Muscle layer of duodenum (tissue), 2 donors: Measurements from ENCODE around the gene ASCL5.
A peak's percentile ranks its signal among the peaks of the same experiment; 100 is the strongest.

Experiments used
- H3K27ac ChIP-seq: one replicate; pipeline ENCODE4 v1.7.0; 2013; ENCODE audit warnings: mild to moderate bottlenecking, low read length
- H3K27me3 ChIP-seq: one replicate; pipeline ENCODE4 v1.7.0; 2013; ENCODE audit warnings: low read depth, mild to moderate bottlenecking, control low read depth, low read length
- H3K36me3 ChIP-seq, 2 donors: one replicate each; pipeline ENCODE4 v1.7.0; 2013; ENCODE audit warnings: low read length in 2 of 2, control low read depth in 1 of 2, mild to moderate bottlenecking in 1 of 2; ENCODE audit not compliant: insufficient read depth in 2 of 2, control insufficient read depth in 1 of 2
- H3K4me1 ChIP-seq, 2 donors: one replicate each; pipeline ENCODE4 v1.7.0; 2013; ENCODE audit warnings: low read length in 2 of 2, mild to moderate bottlenecking in 2 of 2, control low read depth in 1 of 2, moderate library complexity in 1 of 2; ENCODE audit not compliant: insufficient read depth in 2 of 2, control insufficient read depth in 1 of 2
- H3K4me3 ChIP-seq, 2 donors: one replicate each; pipeline ENCODE4 v1.7.0; 2013; ENCODE audit warnings: low read length in 2 of 2, low read depth in 1 of 2, mild to moderate bottlenecking in 1 of 2
- H3K9me3 ChIP-seq, 2 donors: one replicate each; pipeline ENCODE4 v1.7.0; 2013; ENCODE audit warnings: low read length in 2 of 2, control low read depth in 1 of 2, mild to moderate bottlenecking in 1 of 2; ENCODE audit not compliant: control insufficient read depth in 1 of 2
- donor health status: healthy.

The ASCL5 gene

DNA sequence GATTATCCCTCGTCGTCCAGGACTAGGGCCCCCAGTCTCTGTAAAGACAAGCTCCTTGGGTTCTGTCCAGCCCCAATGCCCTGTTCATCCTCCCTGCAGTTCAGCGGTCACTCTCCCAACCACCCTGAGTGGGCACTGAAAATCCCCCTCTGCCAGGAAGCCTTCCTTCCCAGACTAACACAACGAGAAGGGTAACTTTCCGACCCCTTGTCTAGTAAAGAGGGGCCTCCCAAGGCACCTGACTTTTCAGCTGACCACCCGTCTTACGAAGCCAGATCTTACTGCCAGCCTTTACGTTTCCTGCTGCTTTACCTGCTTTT, 13.9 kb upstream of the ASCL5 start:
- Histone ChIP-seq H3K9me3 (no peaks in the 10 kb centered on the region), H3K36me3 (peaks cover 50 to 74% of the 10 kb centered on the region in 2 donors), H3K27ac (no peak overlapping the region), H3K4me1 (peaks cover 3 to 22% of the 10 kb centered on the region in 2 donors), H3K4me3 (no peak overlapping the region), H3K27me3 (no peaks in the 10 kb centered on the region)

GRCh38 chr1:201140235-201140940, 13.4 kb upstream of the ASCL5 start:
- H3K9me3 ChIP-seq: no peaks in the 10 kb centered on the region
- H3K4me1 ChIP-seq: peaks cover 3 to 22% of the 10 kb centered on the region in 2 donors
- H3K27me3 ChIP-seq: no peaks in the 10 kb centered on the region
- H3K36me3 ChIP-seq: peaks cover 50 to 74% of the 10 kb centered on the region in 2 donors
- no peak overlapping the region for H3K4me3 ChIP-seq
- H3K27ac ChIP-seq: no peak overlapping the region

DNA sequence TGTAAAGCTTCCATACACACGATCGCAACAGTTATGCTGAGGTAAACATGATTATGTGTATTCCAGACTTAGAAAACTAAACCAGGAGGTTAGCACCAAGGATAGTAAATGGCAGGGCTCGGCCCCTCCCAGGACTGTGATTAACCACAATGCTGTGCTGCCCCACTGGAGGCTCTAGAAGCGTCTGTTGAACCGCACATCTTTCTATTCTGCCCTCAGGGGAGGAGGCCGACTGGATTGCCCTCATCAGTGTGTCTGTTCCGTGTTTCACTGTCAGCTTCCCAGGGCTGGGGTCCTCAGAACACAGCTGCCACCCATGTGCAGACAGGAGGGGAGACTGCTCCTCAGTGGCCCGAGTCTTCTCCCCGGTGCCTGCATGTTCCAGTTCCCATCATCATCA, 12.8 kb upstream of the ASCL5 start:
- no peaks in the 10 kb centered on the region for H3K9me3 ChIP-seq
- H3K36me3 ChIP-seq: peaks cover 50 to 74% of the 10 kb centered on the region in 2 donors
- H3K4me1 ChIP-seq: peaks cover 3 to 22% of the 10 kb centered on the region in 2 donors
- no peak overlapping the region for H3K27ac ChIP-seq
- H3K4me3 ChIP-seq: no peak overlapping the region
- no peaks in the 10 kb centered on the region for H3K27me3 ChIP-seq

DNA sequence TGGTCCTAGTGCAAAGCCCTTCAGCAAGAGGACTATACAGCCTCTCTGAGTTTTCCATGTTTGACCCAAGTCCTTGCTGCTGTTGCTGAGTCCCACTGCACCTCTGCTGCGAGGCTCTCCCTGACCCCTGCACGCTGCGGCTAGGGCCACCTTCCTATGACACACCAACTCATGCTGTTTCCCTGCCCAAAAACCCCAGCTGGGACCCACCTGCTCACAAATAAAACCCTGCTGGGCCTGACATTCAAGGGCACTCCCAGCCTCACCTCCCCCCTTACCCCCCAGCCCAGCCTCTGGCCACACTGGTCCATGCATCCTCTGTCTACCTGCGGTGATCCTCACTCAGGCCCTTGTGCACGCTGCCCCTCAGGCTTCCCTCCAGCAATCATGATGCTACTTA, 12.3 kb upstream of the ASCL5 start:
- Histone ChIP-seq H3K4me3 (no peak overlapping the region), H3K9me3 (no peaks in the 10 kb centered on the region), H3K36me3 (peaks cover 46 to 73% of the 10 kb centered on the region in 2 donors), H3K27ac (no peak overlapping the region), H3K27me3 (no peaks in the 10 kb centered on the region), H3K4me1 (peaks cover 3 to 22% of the 10 kb centered on the region in 2 donors)

GRCh38 chr1:201138311-201138840, 11.4 kb upstream of the ASCL5 start:
- peak overlapping the region; percentile 25 for H3K27ac ChIP-seq
- H3K4me1 ChIP-seq: peaks cover 3 to 22% of the 10 kb centered on the region in 2 donors

GRCh38 chr1:201137579-201138310, 10.8 kb upstream of the ASCL5 start:
- H3K4me1 ChIP-seq: peaks cover 3 to 22% of the 10 kb centered on the region in 2 donors
- H3K27me3 ChIP-seq: no peaks in the 10 kb centered on the region
- no peaks in the 10 kb centered on the region for H3K9me3 ChIP-seq
- peak overlapping the region; percentile 25 for H3K27ac ChIP-seq
- peaks cover 31 to 57% of the 10 kb centered on the region in 2 donors for H3K36me3 ChIP-seq
- peak overlapping the region in 1 of 2 donors; percentile 29 for H3K4me3 ChIP-seq

More at GRCh38 chr1:201138311-201138840, 11.4 kb upstream of the ASCL5 start:
- H3K9me3 ChIP-seq: no peaks in the 10 kb centered on the region
- H3K27me3 ChIP-seq: no peaks in the 10 kb centered on the region
- peaks cover 38 to 64% of the 10 kb centered on the region in 2 donors for H3K36me3 ChIP-seq
- H3K4me3 ChIP-seq: no peak overlapping the region

DNA sequence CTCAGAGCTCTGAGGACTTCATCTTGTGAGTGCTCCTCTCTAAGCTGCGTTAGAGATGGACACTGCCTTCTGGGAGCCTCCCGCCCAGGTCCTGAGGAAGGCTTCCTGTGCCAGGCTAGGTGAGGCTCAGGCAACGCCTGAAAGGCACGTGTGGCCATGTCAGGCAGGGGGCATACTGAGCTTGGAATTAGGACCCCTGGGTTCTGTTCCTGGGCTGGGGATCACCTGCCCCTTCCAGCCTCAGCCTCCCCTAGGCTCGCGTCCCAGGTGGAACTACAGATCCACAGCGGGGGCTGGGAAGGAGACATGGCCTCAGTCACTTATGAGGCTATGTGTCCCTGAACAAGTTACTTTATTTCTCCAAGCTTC, 10.0 kb upstream of the ASCL5 start:
- Histone ChIP-seq H3K36me3 (peaks cover 30 to 50% of the 10 kb centered on the region in 2 donors), H3K4me3 (no peak overlapping the region), H3K27me3 (no peaks in the 10 kb centered on the region), H3K9me3 (no peaks in the 10 kb centered on the region), H3K27ac (peak overlapping the region; percentile 13), H3K4me1 (peaks cover 3 to 22% of the 10 kb centered on the region in 2 donors)

- Histone ChIP-seq H3K4me3 (no peak overlapping the region), H3K9me3 (no peaks in the 10 kb centered on the region), H3K27me3 (no peaks in the 10 kb centered on the region), H3K27ac (no peak overlapping the region), H3K4me1 (peaks cover 3 to 22% of the 10 kb centered on the region in 2 donors), H3K36me3 (peaks cover 26 to 48% of the 10 kb centered on the region in 2 donors)
Measured at GRCh38 chr1:201136355-201137023, 9.5 kb upstream of the ASCL5 start.

GRCh38 chr1:201134405-201134804, 7.4 kb upstream of the ASCL5 start:
- H3K27me3 ChIP-seq: no peaks in the 10 kb centered on the region
- H3K36me3 ChIP-seq: peaks cover 17 to 27% of the 10 kb centered on the region in 2 donors
- H3K27ac ChIP-seq: no peak overlapping the region
- no peaks in the 10 kb centered on the region for H3K9me3 ChIP-seq
- H3K4me3 ChIP-seq: no peak overlapping the region
- H3K4me1 ChIP-seq: peaks cover 3 to 22% of the 10 kb centered on the region in 2 donors

- no peaks in the 10 kb centered on the region for H3K9me3 ChIP-seq
- H3K36me3 ChIP-seq: peaks cover 17 to 20% of the 10 kb centered on the region in 2 donors
- no peak overlapping the region for H3K4me3 ChIP-seq
- peaks cover 0 to 1% of the 10 kb centered on the region in 2 donors for H3K4me1 ChIP-seq
- H3K27ac ChIP-seq: no peak overlapping the region
- no peaks in the 10 kb centered on the region for H3K27me3 ChIP-seq
Measured at GRCh38 chr1:201131398-201131797, 4.4 kb upstream of the ASCL5 start.

DNA sequence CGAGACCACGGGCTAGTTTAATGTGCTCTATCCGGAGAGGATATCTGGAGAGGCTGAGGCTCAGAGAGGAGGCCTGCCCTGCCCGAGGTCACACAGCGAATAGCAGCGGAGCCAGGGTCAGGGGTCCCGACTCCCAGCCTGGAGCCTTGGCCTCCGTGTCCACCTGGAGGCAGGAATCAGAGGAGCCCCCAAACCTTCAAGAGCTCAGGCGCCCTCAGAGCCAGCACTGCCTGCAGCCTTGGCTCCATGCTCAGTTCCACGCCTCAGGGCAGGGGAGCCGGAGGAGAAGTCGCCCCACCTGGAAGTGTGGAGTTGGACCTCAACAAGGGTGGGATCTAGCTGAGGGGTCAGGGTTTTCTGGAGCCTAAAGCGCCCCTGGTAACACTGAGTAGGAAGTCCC, 2.0 kb upstream of the ASCL5 start:
- no peaks in the 10 kb centered on the region for H3K36me3 ChIP-seq

More for the DNA sequence above, 2.0 kb upstream of the ASCL5 start:
- Histone ChIP-seq H3K27ac (no peak overlapping the region), H3K9me3 (no peaks in the 10 kb centered on the region), H3K4me3 (no peak overlapping the region), H3K27me3 (no peaks in the 10 kb centered on the region), H3K4me1 (peaks cover 0 to 6% of the 10 kb centered on the region in 2 donors)
